CD14-positive monocyte (primary cell): ENCODE measurements around the gene MAP4K3. TPM values are rescaled to one million over a fixed set of nuclear protein-coding genes. Genes with fewer than 3 reads are reported as not detected.

Experiments
- DNase-seq, 3 donors: peaks; one replicate each; pipeline ENCODE4 v3.0.0-alpha.2; 2011 to 2022
- H2AFZ ChIP-seq: 2 replicates; pipeline ENCODE4 v1.6.0; 2012; ENCODE audit warnings: mild to moderate bottlenecking, low read depth, low read length, inconsistent platforms; ENCODE audit not compliant: insufficient read depth, poor library complexity, severe bottlenecking
- H3K27ac ChIP-seq, 2 donors: 1 replicate in 1 of 2; 2 replicates in 1 of 2; pipeline ENCODE4 v1.5.1; 2012 to 2013; ENCODE audit warnings: low read length in 2 of 2, control low read depth in 1 of 2, inconsistent platforms in 1 of 2, low read depth in 1 of 2, mild to moderate bottlenecking in 1 of 2
- H3K27me3 ChIP-seq, 2 donors: one replicate each; pipeline versions ENCODE4 v1.6.0 to v1.6.1; 2011 to 2013; ENCODE audit warnings: low read length in 2 of 2; ENCODE audit not compliant: control insufficient read depth in 2 of 2, insufficient read depth in 2 of 2
- H3K36me3 ChIP-seq, 2 donors: replicated peaks in 1 of 2; 1 replicate in 1 of 2; 2 replicates in 1 of 2; pipeline versions ENCODE4 v1.5.1 to v1.6.1; 2012 to 2013; ENCODE audit warnings: low read length in 2 of 2, control low read depth in 1 of 2, inconsistent platforms in 1 of 2, mild to moderate bottlenecking in 1 of 2; ENCODE audit not compliant: insufficient read depth in 2 of 2, control insufficient read depth in 1 of 2
- H3K4me1 ChIP-seq, 2 donors: 1 replicate in 1 of 2; 2 replicates in 1 of 2; pipeline versions ENCODE4 v1.5.1 to v1.6.1; 2012 to 2013; ENCODE audit warnings: low read length in 2 of 2, control low read depth in 1 of 2, inconsistent platforms in 1 of 2, mild to moderate bottlenecking in 1 of 2, moderate library complexity in 1 of 2; ENCODE audit not compliant: insufficient read depth in 2 of 2, control insufficient read depth in 1 of 2
- H3K4me2 ChIP-seq: replicated peaks from 2 replicates; pipeline ENCODE3; 2012; ENCODE audit warnings: low read length, moderate library complexity, mild to moderate bottlenecking; ENCODE audit not compliant: poor library complexity, severe bottlenecking; ENCODE audit errors: extremely low read depth
- H3K4me3 ChIP-seq, 3 experiments: fragments of 200-600 bp in 1 of 3; sonication (generic) in 1 of 3; replicated peaks in 1 of 3; 1 replicate in 2 of 3; 2 replicates in 1 of 3; pipeline ENCODE4 v1.5.1; 2011 to 2013; ENCODE audit warnings: low read length in 3 of 3, mild to moderate bottlenecking in 3 of 3, control low read depth in 2 of 3, low read depth in 2 of 3, inconsistent platforms in 1 of 3, moderate library complexity in 1 of 3
- H3K79me2 ChIP-seq: 2 replicates; pipeline ENCODE4 v1.6.0; 2012; ENCODE audit warnings: mild to moderate bottlenecking, control low read depth, inconsistent platforms, low read length, moderate library complexity; ENCODE audit not compliant: insufficient read depth
- H3K9ac ChIP-seq: 2 replicates; pipeline ENCODE4 v1.6.0; 2017; ENCODE audit warnings: low read length, mild to moderate bottlenecking; ENCODE audit not compliant: insufficient read depth, poor library complexity, severe bottlenecking
- H3K9me3 ChIP-seq, 2 donors: replicated peaks in 1 of 2; 1 replicate in 1 of 2; 2 replicates in 1 of 2; pipeline versions ENCODE4 v1.5.1 to v1.6.1; 2012 to 2013; ENCODE audit warnings: low read length in 2 of 2, control low read depth in 1 of 2; ENCODE audit not compliant: control insufficient read depth in 1 of 2, insufficient read depth in 1 of 2
- H4K20me1 ChIP-seq: 2 replicates; pipeline ENCODE4 v1.6.0; 2012; ENCODE audit warnings: mild to moderate bottlenecking, low read length, control low read depth, moderate library complexity; ENCODE audit not compliant: insufficient read depth
- H3K27ac Mint-ChIP-seq, 7 donors: one replicate each; pipeline ENCODE4 v1.8.0; 2020; ENCODE audit warnings: mild to moderate bottlenecking in 7 of 7, mixed read lengths in 7 of 7, moderate library complexity in 6 of 7, inconsistent platforms in 2 of 7
- H3K27me3 Mint-ChIP-seq, 3 donors: one replicate each; pipeline ENCODE4 v1.8.0; 2021 to 2022; ENCODE audit warnings: low read depth in 3 of 3, mild to moderate bottlenecking in 3 of 3, mixed read lengths in 3 of 3, moderate library complexity in 3 of 3, inconsistent platforms in 1 of 3
- H3K36me3 Mint-ChIP-seq, 2 donors: one replicate each; pipeline ENCODE4 v1.8.0; 2020; ENCODE audit warnings: mixed read lengths in 2 of 2, inconsistent platforms in 1 of 2, mild to moderate bottlenecking in 1 of 2
- H3K4me1 Mint-ChIP-seq: one replicate; pipeline ENCODE4 v1.8.0; 2020; ENCODE audit warnings: mild to moderate bottlenecking, mixed read lengths
- H3K4me3 Mint-ChIP-seq, 2 donors: one replicate each; pipeline ENCODE4 v1.8.0; 2020; ENCODE audit warnings: mild to moderate bottlenecking in 2 of 2, mixed read lengths in 2 of 2, moderate library complexity in 1 of 2
- H3K9me3 Mint-ChIP-seq, 7 donors: one replicate each; pipeline ENCODE4 v1.8.0; 2020 to 2022; ENCODE audit warnings: mixed read lengths in 7 of 7, mild to moderate bottlenecking in 6 of 7, moderate library complexity in 6 of 7, inconsistent platforms in 2 of 7
- CTCF ChIP-seq: fragments of 200-600 bp; IDR thresholded peaks from one replicate; pipeline ENCODE4 v1.8.0; 2022; ENCODE audit warnings: antibody characterized with exemption, mild to moderate bottlenecking
- WGBS: methylation state at CpG from one replicate; pipeline ENCODE4 v1.1.5; 2013; ENCODE audit warnings: missing lambda C conversion rate; ENCODE audit not compliant: insufficient coverage; 5-methylcytosine and 5-hydroxymethylcytosine counted together
- intact Hi-C, 2 donors: fragments of 100-400 bp; cut with micrococcal nuclease; formaldehyde crosslinking; loops; one replicate each; pipeline versions ENCODE4 v1.15.0 to v1.15.1; 2023
- polyA plus RNA-seq, 3 donors: library from polyadenylated mRNA; depleted of rRNA in 1 of 3; unstranded in 2 of 3; stranded (reverse) in 1 of 3; fragments of 300-500 nt in 2 of 3; fragments of >200 nt in 1 of 3; fragmentation: Illumina TruSeq in 2 of 3; gene quantifications; 1 replicate in 2 of 3; 2 replicates in 1 of 3; pipeline ENCODE4 v1.2.3, GENCODE V29; 2012 to 2021

MAP4K3 gene
- polyA plus RNA-seq, 3 donors = 1.0 to 8.0 (median 4.0) TPM

- no peak overlapping the region for H3K4me3 ChIP-seq
- H3K9ac ChIP-seq = no peak overlapping the region
- no peaks in the 10 kb centered on the region for H3K9me3 ChIP-seq
- H3K4me1 Mint-ChIP-seq = peaks cover 24% of the 10 kb centered on the region
- peaks cover 62% of the 10 kb centered on the region for H4K20me1 ChIP-seq
- no peak overlapping the region for H2AFZ ChIP-seq
- no peak overlapping the region for H3K4me3 Mint-ChIP-seq
- 100% methylated on average over 2 of the region's 4 CpGs for WGBS
- no peak for TF ChIP-seq CTCF
- peaks cover 20% of the 10 kb centered on the region for H3K79me2 ChIP-seq
- no peak overlapping the region for H3K27ac ChIP-seq
- H3K27me3 Mint-ChIP-seq = no peaks in the 10 kb centered on the region
- no peaks in the 10 kb centered on the region for H3K9me3 Mint-ChIP-seq
- no peak for DNase-seq
- no peaks in the 10 kb centered on the region for H3K36me3 ChIP-seq
- H3K36me3 Mint-ChIP-seq = no peaks in the 10 kb centered on the region
- peaks cover 7 to 11% of the 10 kb centered on the region in 2 donors for H3K4me1 ChIP-seq
- intact Hi-C loops = no loop called here
- peak overlapping the region in 1 of 7 donors; percentile 16 for H3K27ac Mint-ChIP-seq
- no peaks in the 10 kb centered on the region for H3K27me3 ChIP-seq
- H3K4me2 ChIP-seq = no peak overlapping the region
Measured at GRCh38 chr2:39413063-39413737, 23.9 kb downstream of the MAP4K3 start.

GRCh38 chr2:39411181-39411944 is 25.7 kb downstream of the MAP4K3 start:
- H3K4me1 ChIP-seq = peaks cover 12% of the 10 kb centered on the region in 2 donors
- Mint-ChIP-seq H3K27me3 (no peaks in the 10 kb centered on the region), H3K4me1 (peaks cover 36% of the 10 kb centered on the region), H3K9me3 (no peaks in the 10 kb centered on the region), H3K36me3 (no peaks in the 10 kb centered on the region), H3K4me3 (no peak overlapping the region), H3K27ac (no peak overlapping the region)
- no peak overlapping the region for H3K9ac ChIP-seq
- no peak overlapping the region for H3K4me3 ChIP-seq
- no peak overlapping the region for H3K4me2 ChIP-seq
- H4K20me1 ChIP-seq = peaks cover 62% of the 10 kb centered on the region
- no peak overlapping the region for H2AFZ ChIP-seq
- peaks cover 29% of the 10 kb centered on the region for H3K79me2 ChIP-seq
- WGBS = 100% methylated on average over 1 of the region's 10 CpGs
- no peak for DNase-seq
- H3K9me3 ChIP-seq = no peaks in the 10 kb centered on the region
- intact Hi-C loops = no loop called here
- no peaks in the 10 kb centered on the region for H3K27me3 ChIP-seq
- H3K36me3 ChIP-seq = no peaks in the 10 kb centered on the region
- H3K27ac ChIP-seq = no peak overlapping the region
- TF ChIP-seq CTCF = no peak
